Rectal smooth muscle tissue (tissue), 1 donor: ENCODE results near the gene CYRIA.

ENCODE experiments used
- H3K27ac ChIP-seq: one replicate; pipeline ENCODE4 v1.7.0; 2013; ENCODE audit warnings: low read depth, low read length, inconsistent platforms
- H3K27me3 ChIP-seq: one replicate; pipeline ENCODE4 v1.7.0; 2013; ENCODE audit warnings: low read length; ENCODE audit not compliant: control insufficient read depth, insufficient read depth
- H3K36me3 ChIP-seq: one replicate; pipeline ENCODE4 v1.7.0; 2013; ENCODE audit warnings: low read length; ENCODE audit not compliant: control insufficient read depth, insufficient read depth
- H3K4me1 ChIP-seq: one replicate; pipeline ENCODE4 v1.7.0; 2013; ENCODE audit warnings: low read length; ENCODE audit not compliant: control insufficient read depth, insufficient read depth
- H3K4me3 ChIP-seq: one replicate; pipeline ENCODE4 v1.7.0; 2013; ENCODE audit warnings: low read length
- H3K9ac ChIP-seq: one replicate; pipeline ENCODE4 v1.7.0; 2013; ENCODE audit warnings: low read length

The CYRIA gene

DNA sequence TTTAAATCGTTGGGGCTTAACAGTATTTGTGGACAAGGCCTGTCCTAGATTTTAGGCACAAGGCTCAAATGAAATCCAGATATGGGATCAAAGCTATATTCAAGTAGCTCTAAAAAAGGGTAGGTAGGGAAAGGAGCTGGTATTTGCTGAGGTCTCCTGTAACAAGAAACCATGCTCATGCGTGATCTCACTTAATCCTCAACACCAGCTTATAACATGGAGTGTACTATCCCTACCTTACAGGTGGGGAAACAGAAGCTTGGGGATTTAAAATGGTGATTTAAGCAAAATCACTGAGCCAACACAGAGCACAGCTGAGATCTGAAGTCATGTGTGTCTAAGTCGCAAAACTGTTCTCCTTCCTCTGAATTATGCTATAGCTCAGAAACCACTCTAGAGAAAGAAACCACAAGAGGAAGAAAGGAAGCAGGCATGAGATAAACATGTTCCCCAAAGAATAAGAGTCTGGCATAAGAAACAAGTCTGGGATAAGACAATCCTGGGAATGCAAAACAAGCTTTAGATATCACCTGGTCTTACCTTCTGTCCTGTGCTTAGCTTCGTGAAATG, 43.1 kb downstream of the CYRIA start:
- H3K4me1 ChIP-seq, result no peaks in the 10 kb centered on the region
- H3K4me3 ChIP-seq, result no peak overlapping the region
- H3K27ac ChIP-seq, result no peak overlapping the region
- H3K9ac ChIP-seq, result no peak overlapping the region
- H3K27me3 ChIP-seq, result no peaks in the 10 kb centered on the region
- peaks cover 7% of the 10 kb centered on the region for H3K36me3 ChIP-seq

DNA sequence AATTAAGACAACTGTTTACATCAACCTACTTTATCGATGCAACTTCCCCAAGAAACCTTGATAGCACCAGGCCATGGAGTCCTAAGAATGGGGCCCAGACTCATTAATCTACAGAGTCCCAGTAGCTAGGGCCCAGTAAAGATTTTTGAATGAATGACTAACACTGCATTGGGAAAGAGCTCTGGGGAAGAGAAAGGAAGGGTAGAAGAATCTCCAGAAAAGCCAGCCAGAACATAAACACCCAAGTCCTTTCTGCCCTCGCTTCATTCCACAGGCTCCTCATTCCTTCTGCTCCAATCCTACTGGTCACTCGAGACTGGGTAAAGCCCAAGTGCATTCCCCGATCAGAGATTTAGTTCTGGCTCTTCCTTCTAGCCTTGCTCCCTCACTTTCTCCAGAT, 44.3 kb downstream of the CYRIA start:
- Histone ChIP-seq H3K36me3 (peaks cover 7% of the 10 kb centered on the region), H3K27ac (no peak overlapping the region), H3K4me1 (no peaks in the 10 kb centered on the region)

GRCh38 chr2:16620590-16620989, 45.0 kb downstream of the CYRIA start:
- H3K9ac ChIP-seq, result no peak overlapping the region
- H3K36me3 ChIP-seq, result peaks cover 7% of the 10 kb centered on the region
- H3K4me1 ChIP-seq, result no peaks in the 10 kb centered on the region
- H3K4me3 ChIP-seq, result no peak overlapping the region
- H3K27me3 ChIP-seq, result no peaks in the 10 kb centered on the region
- no peak overlapping the region for H3K27ac ChIP-seq

More for the DNA sequence above, 44.3 kb downstream of the CYRIA start:
- no peak overlapping the region for H3K9ac ChIP-seq
- H3K27me3 ChIP-seq, result no peaks in the 10 kb centered on the region
- H3K4me3 ChIP-seq, result no peak overlapping the region

DNA sequence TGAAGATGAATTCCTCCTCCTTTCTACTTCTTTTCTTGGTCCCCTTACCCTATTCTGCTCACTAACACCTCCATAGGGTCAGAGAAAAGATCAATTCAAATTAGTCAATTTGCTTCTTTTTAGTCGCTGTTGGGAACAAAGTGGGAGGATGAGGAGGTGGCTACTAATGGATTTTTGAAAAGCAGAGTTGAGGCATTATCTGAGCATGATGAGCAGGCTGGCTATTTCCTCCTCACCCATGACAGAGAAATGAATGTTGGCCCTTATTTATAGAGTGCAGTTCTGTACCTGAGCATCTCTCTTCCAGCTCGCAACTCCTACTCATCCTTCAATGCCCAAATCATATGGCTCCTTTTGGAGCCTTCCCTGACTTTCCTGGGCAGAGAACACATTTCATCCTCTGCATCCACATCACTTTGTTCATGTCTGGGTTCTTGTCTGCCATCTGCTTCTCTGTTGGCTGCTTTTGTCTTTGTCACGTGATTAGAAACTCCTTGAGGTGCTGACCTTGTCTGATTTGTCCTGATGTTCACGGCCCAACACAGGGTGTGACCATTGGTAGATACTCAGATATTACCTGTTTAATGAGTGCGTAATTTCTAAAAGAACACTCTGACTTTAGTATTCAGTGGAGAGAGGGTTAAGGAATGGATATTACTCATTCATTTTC, 45.9 kb downstream of the CYRIA start:
- H3K27ac ChIP-seq, result no peak overlapping the region
- no peaks in the 10 kb centered on the region for H3K4me1 ChIP-seq
- H3K36me3 ChIP-seq, result peaks cover 7% of the 10 kb centered on the region
- H3K4me3 ChIP-seq, result no peak overlapping the region
- H3K9ac ChIP-seq, result no peak overlapping the region
- no peaks in the 10 kb centered on the region for H3K27me3 ChIP-seq

GRCh38 chr2:16617282-16618266, 48.1 kb downstream of the CYRIA start:
- peaks cover 7% of the 10 kb centered on the region for H3K36me3 ChIP-seq
- H3K4me1 ChIP-seq, result no peaks in the 10 kb centered on the region
- H3K27me3 ChIP-seq, result no peaks in the 10 kb centered on the region
- no peak overlapping the region for H3K9ac ChIP-seq
- H3K4me3 ChIP-seq, result no peak overlapping the region
- H3K27ac ChIP-seq, result no peak overlapping the region
